Inflammatory macrophage (primary cell): ENCODE data around the gene VPS18.

Source experiments
- DNase-seq, 2 donors: peaks; one replicate each; pipeline ENCODE4 v3.0.0-alpha.2; 2020 to 2022

The VPS18 gene

DNA sequence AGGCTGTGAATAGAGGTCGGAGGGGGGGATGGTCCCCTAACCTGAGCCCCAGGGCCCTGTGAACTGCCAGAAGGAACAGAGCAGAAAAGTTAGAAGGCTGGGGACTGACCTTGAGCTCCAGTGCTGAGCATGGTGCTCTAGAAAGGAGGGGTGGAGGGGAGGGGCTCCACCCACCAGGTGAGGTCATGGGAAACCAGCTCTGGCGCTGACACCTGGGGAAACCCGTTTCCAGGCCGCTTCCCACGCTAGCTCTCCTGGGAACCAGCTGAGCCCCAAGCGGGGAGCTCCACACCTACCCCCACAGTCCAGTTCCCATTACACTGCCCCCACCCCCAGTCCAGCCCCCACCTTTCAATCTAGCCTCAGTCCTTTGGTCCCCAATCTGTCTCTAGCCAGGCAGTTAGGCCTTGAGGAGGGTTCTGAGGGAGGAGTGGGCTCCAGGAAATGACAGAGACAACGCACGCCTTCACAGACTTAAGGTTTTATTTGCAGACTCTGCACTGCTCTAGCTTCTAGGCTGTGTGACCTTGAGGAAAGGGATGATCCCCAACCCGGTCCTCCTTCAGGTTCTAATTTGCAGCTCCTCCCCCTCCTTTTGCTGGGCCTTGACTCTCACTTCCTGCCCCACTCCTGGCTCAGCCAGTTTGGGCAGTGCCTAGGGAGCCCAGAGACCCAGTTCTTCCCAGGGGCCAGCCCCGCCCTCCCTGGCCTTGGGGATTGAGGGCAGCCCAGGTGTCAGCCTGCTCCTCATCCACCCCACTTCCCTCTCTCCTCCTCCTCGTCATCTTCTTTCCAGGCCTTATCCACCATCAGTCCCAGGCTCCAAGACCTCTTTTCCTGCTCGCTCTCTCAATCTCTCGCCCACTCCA, 22.3 kb upstream of the VPS18 start:
- DNase-seq, result no peak

GRCh38 chr15:40872791-40873693, 21.2 kb upstream of the VPS18 start:
- no peak for DNase-seq

DNA sequence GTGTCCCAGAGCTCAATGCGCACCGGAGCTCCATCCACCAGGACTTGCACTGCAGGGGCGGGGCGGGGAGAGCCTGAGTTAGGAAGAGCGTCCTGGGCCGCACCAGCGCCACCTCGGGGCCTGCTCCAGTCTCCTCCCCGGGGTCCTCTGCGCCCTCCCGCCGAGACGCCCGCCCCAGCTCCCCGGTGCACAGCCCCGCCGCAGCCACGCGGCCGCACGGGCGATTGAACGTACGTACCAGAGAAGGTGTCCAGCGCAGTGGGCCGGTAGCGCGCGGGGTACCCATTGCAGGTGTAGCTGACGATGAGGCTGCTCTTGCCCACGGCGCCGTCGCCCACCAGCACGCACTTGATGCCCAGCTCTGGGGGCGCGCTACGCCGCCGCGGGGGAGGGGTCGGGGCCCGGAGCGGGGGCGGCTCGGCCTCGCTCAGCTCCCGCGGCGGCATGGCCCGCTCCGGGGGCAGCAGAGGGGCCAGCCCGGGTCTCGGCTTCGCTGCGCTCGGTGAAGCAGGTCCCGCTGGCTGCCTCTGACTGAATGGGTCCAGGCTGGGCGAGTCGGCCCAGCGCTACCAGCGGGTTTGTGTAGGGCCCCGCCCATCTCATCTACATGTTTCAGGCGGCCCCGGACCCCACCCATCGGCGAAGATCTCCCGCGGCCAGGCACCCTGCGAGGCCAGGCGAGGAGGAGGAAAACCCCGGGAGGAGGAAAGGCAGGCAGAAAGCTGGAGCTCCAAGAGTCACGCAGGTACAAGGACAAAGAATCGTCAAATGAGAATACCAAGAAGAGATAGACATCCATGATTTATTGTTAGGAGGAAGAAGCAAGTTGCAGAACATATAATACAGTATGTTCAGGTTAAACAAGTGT, 20.3 kb upstream of the VPS18 start, which contains the start of gene RHOV:
Gene RHOV (minus strand): TSS at position 541 of the 868 bp plus-strand sequence. CDS start 95 bp downstream, at position 446.
- peak; percentile 12 to 53 for DNase-seq

GRCh38 chr15:40875991-40876730, 18.1 kb upstream of the VPS18 start:
- no peak for DNase-seq

- no peak for DNase-seq
Measured at GRCh38 chr15:40877694-40878093, 16.6 kb upstream of the VPS18 start.

DNA sequence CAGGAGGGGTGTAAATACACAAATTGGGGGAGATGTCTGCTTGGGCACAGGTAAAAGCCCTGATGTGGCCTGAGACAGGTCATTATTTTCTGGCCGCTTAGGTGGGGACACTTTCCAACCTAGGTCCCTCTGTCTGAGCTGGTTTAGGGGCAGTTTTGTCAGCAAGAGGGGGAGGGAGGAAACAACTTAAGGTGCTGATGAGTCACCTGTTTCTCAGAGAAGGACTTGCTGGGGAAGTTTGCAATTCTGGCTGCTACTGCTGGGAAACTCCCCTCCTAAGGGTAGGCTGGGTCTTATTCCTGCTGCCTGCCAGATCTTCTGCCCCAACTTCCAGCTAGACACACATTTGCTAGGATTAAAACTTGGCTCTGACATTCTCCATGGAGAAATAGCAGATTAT, 15.5 kb upstream of the VPS18 start:
- DNase-seq, result peak in 1 of 2 donors; percentile 49

- DNase-seq, result no peak
Measured at GRCh38 chr15:40879609-40880008, 14.6 kb upstream of the VPS18 start.

DNA sequence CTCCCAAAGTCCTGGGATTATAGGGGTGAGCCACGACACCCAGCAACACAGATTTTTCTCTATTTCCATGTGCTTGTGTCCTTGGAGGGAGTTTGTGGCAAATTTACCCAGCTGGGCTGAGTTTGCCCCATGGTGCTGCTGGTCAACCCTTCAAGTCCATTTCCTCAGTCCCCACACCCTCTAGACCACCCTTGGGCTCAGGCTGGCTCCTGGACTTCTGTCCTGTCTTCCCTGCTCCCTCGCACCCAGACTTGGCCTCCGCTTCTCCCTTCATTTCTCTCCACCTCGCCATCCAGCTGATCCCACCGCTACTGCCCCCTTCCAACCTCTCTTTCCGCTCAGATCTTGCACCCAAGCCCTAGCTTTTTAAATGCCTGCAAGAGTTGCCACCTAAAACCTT, 12.9 kb upstream of the VPS18 start:
- DNase-seq, result no peak

- DNase-seq, result no peak
Measured at GRCh38 chr15:40886586-40886985, 7.7 kb upstream of the VPS18 start.

- no peak for DNase-seq
Measured at GRCh38 chr15:40889112-40889511, 5.1 kb upstream of the VPS18 start.

GRCh38 chr15:40891138-40891537, 3.1 kb upstream of the VPS18 start:
- no peak for DNase-seq

DNA sequence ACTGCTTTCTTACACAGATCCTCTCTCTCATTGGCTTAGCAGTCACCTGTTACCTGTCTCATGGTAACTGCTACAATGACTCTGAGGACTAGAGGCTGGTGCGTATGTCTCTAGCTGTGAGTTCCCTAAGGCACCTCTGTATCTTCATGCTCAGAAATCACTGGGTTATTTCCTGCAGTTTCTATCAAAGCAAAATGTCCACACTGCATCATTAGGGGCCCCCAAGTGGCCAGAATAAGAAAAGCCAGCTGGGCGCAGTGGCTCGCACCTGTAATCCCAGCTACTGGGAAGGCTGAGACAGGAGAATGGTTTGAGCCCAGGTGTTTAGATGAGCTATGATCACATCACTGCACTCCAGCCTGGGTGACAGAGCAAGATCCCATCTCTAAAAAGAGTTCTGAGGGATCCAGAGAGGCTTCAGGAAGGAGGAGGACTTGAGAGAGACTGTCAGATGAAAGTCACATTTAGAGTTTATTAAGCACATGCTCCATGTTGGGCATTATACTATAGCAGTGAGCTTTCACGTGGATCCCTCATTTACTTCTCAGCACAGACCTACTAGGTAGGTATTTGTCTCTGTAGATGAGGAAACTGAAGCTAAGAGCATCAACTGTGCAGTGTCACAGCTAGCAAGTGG, 2.3 kb upstream of the VPS18 start:
- peak; percentile 46 to 55 for DNase-seq

GRCh38 chr15:40892447-40893012, 1.7 kb upstream of the VPS18 start:
- no peak for DNase-seq

DNA sequence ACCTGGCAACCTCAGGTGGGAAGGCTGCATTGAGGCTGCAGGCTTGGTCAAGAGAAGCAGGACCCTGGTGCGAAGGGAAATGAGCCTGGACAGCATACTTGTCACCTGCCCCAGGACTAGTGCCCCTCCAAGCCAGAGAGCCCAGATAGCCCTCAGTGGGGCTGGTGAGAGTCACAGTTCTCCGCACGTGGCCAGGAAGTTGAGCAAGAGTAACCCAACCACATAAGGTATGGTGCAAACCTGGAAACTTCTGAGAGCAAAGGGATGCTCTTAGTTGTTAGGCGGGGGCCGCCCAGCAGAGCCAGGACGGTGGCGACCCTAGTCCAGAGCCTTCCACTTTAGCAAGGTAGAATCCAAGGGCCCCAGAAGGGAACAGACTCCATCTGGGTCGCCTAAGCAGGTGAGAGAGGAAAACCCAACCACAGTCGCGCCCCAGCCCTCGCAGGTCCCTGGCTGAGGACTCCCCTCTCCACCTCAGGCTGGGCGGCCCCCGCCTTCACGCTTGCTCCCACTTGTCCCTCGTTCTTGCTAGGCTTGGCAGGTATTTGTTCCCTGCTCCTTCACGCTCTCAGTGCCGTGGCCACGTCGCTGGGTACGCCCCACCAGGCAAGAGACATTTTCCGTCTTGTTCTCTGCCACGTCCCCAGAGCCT, 1.1 kb upstream of the VPS18 start:
- DNase-seq, result no peak

- peak; percentile 77 to 82 for DNase-seq
Measured at GRCh38 chr15:40894681-40895448, 615 bp downstream of the VPS18 start.

DNA sequence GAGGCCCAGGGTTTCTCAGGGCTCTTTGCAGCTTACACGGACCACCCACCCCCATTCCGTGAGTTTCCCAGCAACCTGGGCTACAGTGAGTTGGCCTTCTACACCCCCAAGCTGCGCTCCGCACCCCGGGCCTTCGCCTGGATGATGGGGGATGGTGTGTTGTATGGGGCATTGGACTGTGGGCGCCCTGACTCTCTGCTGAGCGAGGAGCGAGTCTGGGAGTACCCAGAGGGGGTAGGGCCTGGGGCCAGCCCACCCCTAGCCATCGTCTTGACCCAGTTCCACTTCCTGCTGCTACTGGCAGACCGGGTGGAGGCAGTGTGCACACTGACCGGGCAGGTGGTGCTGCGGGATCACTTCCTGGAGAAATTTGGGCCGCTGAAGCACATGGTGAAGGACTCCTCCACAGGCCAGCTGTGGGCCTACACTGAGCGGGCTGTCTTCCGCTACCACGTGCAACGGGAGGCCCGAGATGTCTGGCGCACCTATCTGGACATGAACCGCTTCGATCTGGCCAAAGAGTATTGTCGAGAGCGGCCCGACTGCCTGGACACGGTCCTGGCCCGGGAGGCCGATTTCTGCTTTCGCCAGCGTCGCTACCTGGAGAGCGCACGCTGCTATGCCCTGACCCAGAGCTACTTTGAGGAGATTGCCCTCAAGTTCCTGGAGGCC, 5.4 kb downstream of the VPS18 start:
- DNase-seq, result no peak

GRCh38 chr15:40900256-40901052, 6.2 kb downstream of the VPS18 start:
- DNase-seq, result no peak

- DNase-seq, result no peak
Measured at GRCh38 chr15:40901053-40901443, 6.8 kb downstream of the VPS18 start.
